CD4-positive, alpha-beta T cell treated with Interleukin-10 for 1 hour (primary cell): Measurements from ENCODE around the gene PDE6B.
"Not testable (repeated sequence)": the region's sequence is repeated elsewhere in the genome, so short reads cannot be mapped to it uniquely, and the experiment has no call there.

Source experiments
- DNase-seq: peaks from one replicate; pipeline ENCODE4 v3.0.0-alpha.2; 2020

PDE6B gene

DNA sequence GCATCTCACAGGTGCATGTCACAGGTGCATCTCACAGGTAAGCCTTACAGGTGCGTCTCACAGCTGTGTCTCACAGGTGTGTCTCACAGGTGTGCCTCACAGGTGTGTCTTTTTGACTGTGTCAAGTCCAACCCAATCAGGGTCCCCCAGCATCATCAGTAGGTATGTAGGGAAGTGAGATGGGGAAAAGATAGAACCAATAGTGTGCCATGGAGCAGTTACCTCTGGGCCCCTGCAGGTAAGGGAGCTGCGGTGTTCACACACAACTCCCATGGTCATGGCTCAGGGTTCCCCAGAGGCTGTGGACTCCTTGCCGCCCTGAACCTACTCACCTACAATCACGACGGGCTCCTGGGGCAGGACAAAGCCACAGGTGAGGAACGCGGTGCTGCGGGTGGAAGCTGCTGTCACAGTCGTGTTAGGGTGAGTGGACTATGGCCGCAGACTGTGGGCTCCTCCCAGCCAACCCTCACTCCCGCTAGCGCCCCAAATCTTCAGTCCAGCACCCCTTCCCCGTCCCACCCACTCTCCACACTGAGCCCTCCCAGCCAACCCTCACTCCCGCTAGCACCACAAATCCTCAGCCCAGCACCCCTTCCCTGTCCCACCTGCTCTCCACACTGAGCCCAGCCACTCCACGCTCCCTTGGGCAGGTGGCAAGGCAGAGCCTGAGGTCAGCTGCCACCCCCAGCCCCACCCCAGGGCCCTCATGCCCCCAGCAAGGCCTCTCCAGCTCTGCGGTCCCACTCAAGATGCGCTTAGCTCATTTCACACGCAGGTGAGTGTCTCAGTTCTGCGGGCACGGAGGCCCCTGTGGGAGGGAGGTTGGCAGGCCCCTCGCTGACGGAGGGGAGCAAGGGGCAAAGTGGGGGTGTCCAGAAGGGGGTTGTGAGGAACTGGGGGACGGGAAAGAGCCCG is 2.1 kb upstream of the PDE6B start:
- DNase-seq, result no peak

- no peak for DNase-seq
Measured at GRCh38 chr4:623914-624566, 1.3 kb upstream of the PDE6B start.

DNA sequence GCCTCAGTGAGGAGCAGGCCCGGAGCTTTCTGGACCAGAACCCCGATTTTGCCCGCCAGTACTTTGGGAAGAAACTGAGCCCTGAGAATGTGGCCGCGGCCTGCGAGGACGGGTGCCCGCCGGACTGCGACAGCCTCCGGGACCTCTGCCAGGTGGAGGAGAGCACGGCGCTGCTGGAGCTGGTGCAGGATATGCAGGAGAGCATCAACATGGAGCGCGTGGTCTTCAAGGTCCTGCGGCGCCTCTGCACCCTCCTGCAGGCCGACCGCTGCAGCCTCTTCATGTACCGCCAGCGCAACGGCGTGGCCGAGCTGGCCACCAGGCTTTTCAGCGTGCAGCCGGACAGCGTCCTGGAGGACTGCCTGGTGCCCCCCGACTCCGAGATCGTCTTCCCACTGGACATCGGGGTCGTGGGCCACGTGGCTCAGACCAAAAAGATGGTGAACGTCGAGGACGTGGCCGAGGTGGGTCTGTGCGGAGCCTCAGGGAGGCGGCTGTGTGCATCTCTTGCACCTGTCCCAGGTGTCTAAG is 323 bp downstream of the PDE6B start:
- DNase-seq, result no peak

GRCh38 chr4:626201-627091 is 1.1 kb downstream of the PDE6B start:
- no peak for DNase-seq

- DNase-seq, result no peak
Measured at GRCh38 chr4:627347-628125, 2.2 kb downstream of the PDE6B start.

- no peak for DNase-seq
Measured at GRCh38 chr4:628311-628741, 3.0 kb downstream of the PDE6B start.

DNA sequence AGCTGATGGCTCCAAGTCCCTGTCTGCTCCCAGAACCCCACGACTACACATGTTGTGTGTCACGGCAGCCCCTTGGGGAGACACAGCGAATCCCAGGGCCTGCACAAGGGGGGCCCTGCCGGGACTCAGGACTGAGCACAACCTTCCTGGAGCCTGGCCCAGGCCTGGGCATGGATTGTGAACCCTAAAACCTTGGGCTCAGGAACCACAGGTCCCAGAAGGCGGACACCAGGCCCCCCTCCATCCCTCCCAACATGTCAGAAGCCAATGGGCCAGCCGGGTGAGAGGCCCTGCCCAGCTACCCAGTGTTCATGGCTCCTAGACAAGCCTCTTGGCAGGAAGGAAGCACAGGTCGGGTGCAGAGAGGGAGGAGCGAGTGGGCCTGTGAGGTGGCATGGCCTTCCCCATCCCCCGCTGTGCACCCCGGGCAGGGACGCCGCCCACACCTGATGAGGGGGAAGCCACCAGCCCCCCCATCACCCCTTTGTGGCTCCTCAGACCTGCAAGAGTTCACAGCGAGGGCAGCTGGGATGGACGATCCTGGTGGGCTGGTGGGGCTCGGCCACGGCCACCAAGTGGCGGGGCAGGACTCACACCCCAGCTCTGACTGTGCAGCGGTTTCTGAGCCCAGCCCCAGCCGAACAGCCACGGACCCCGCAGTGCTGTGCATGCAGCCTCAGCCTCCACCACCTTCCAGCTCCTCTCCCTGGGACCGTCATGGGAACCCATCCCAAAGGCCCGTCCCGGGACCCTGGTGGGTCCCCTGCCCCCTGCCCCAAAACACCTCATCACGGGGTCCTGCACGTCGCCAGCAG is 3.7 kb downstream of the PDE6B start:
- no peak for DNase-seq

DNA sequence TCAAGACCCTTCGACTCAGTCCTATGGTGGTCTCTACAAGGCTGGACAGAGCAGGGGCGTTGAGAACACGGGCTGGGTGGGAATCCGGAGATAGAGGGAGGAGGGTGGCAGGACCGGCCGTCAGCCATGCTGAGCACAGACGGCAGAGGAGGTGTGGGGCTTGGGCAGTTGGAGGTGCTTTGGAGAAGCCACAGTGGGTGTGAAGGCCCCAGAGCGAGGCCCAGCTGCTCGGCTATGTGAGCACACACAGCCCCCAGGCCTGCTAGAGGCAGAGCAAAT is 4.2 kb downstream of the PDE6B start:
- DNase-seq, result no peak

- no peak for DNase-seq
Measured at GRCh38 chr4:629915-630641, 4.7 kb downstream of the PDE6B start.

- no peak for DNase-seq
Measured at GRCh38 chr4:630656-631055, 5.3 kb downstream of the PDE6B start.

DNA sequence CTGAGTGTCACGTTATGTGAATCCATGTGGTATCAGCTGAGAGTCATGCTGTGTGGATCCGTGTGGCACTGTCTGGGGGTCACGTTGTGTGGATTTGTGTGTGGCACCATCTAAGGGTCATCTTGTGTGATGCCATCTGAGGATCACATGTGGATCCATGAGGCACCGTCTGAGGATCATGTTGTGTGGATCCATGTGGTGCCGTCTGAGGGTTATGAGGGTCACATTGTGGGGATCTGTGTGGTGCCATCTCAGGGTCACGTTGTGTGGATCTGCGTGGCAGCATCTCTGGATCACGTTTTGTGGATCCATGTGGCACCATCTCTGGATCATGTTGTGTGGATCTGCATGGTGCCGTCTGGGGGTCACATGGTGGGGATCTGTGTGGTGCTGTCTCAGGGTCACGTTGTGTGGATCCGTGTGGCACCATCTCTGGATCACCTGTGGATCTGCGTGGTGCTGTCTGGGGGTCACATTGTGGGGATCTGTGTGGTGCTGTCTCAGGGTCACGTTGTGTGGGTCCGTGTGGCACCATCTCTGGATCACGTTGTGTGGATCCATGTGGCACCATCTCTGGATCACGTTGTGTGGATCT is 6.9 kb downstream of the PDE6B start:
- no peak for DNase-seq

GRCh38 chr4:632926-633325 is 7.6 kb downstream of the PDE6B start:
- no peak for DNase-seq

DNA sequence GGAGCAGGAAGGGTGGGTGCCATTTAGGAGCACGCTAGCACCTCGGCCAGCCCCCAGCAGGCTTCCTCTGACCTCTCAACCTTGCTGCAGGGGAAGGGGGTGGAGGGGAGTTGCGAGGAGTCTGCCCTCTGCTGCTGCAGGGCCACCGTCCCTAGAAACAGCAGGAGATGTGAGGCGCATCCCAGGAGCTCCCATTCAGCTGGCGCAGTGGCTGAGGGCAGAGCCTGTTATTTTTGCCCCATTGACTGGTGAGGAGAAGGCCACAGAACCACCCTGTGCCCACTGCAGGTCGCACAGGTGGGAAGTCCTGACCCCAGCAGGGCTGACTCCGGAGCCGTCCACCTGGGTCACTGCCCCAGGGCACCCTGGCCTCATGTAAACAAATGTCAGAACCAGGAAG is 8.0 kb downstream of the PDE6B start:
- no peak for DNase-seq

DNA sequence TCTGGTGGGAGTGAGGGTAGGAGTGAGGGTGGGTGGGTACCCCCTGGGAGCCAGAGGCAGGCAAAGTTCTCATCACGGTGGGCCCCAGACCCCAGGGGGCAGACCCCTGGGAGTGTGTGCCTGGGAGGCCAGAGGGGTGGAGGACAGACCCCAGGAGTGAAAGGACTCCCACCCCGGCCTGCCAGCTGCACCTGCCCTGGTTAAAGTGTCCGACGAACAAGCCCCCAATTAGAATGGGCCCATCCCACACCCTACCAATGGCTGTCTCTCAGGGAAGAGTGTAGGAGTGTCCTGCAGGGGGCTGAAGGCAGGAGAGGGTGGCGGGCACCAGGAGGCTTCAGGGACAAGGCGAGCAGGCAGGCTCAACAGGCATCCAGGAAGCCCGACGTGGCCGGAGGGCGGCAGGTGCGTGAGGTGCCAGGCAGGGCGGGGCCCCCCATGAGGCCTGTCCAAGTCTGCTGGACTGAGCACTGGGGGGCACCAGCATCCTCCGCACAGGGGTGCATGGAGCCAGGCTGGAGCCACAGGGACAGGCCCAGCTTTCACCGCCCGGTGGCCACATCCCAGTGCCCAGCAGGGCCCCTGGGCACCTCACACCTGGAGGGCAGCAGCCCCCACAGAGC is 8.7 kb downstream of the PDE6B start:
- no peak for DNase-seq

DNA sequence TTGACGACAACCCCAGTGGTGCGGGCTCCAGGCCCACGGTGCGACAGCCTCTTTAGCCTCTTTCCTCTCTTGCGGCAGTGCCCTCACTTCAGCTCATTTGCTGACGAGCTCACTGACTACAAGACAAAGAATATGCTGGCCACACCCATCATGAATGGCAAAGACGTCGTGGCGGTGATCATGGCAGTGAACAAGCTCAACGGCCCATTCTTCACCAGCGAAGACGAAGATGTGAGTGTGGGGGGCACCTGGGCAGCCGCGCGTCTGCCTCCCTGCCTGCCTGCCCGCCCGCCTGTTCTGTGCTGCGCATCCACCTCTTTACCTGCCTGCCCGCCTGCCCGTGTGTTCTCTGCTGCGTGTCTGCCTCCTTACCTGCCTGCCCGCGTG is 9.2 kb downstream of the PDE6B start:
- DNase-seq, result no peak

GRCh38 chr4:635066-635835 is 9.9 kb downstream of the PDE6B start:
- DNase-seq, result not testable (repeated sequence)

DNA sequence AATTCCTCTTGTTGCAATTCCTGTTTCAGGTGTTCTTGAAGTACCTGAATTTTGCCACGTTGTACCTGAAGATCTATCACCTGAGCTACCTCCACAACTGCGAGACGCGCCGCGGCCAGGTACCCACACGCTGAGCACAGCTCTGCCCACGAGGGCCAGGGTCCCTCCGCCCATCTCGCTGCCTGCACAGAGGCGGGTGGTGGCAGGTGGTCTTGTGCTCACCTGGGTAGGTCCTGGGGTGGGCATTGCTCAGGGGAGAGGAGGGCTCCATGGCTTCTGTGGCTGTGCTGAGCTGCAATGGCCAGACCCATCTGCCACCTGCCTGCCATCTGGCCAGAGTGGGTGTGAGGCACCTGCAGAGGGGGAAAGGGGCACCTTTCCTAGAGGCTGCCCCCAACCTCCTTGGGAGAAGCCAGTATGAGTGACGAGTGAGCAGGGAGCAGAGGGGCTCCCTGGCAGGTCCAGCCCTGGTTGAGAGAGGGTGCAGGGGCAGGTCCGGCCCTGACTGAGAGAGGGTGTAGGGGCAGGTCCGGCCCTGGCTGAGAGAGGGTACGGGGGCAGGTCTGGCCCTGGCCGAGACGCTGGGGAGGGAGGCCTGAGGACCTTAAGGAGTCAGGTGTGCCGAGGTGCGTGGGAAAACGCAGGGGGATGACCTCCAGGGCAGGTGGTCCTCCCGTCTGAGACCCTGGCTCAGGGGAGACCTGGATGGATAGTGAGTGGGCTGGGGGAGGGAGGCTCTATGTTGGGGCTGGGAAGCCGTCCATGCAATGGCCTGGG is 10.7 kb downstream of the PDE6B start:
- no peak for DNase-seq

DNA sequence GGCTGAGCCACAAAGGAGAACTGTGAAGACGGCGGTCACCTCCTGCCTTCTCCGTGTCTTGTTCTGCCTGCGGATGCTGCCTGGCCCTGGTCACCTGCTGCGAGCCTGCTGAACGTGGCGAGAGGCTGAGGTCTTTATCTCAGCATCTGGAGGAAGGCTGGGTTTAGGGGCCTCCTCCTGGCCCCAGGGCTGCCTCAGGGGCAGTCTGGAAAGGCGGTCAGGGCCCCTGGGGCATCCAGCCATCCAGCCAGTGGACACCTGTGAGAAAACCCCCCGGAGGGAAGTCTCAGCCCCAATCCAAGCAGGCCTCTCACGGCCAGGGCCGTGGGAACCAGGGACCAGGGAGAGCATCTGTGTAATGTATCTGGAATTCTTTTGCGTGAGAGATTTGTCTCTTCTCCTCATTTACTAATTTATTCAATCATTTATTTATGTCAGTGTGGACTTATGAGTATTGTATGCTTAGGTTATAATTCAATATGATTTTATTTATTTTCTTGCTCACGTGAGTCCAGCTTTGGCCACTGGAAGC is 11.3 kb downstream of the PDE6B start:
- DNase-seq, result no peak
